ENCODE measurements around the gene NTSR1.

The NTSR1 gene

GRCh38 chr20:62709537-62709905 lies 885 bp downstream of the NTSR1 start:
- no peak overlapping the region for H3K27ac Mint-ChIP-seq (ENCODE audit: low read depth)
- H3K36me3 Mint-ChIP-seq (ENCODE audit: insufficient read depth) = peaks cover 2% of the 10 kb centered on the region
- no peaks in the 10 kb centered on the region for H3K4me1 Mint-ChIP-seq
- peaks cover 31% of the 10 kb centered on the region for H3K27me3 Mint-ChIP-seq
- no peaks in the 10 kb centered on the region for H3K9me3 Mint-ChIP-seq
- DNase-seq (ENCODE audit: low spot score in 2 of 2) = no peak
- no peak overlapping the region for H3K4me3 Mint-ChIP-seq
- no peak for ATAC-seq (replicated peaks; ENCODE audit: extremely low read depth, poor library complexity, severe bottlenecking)

DNA sequence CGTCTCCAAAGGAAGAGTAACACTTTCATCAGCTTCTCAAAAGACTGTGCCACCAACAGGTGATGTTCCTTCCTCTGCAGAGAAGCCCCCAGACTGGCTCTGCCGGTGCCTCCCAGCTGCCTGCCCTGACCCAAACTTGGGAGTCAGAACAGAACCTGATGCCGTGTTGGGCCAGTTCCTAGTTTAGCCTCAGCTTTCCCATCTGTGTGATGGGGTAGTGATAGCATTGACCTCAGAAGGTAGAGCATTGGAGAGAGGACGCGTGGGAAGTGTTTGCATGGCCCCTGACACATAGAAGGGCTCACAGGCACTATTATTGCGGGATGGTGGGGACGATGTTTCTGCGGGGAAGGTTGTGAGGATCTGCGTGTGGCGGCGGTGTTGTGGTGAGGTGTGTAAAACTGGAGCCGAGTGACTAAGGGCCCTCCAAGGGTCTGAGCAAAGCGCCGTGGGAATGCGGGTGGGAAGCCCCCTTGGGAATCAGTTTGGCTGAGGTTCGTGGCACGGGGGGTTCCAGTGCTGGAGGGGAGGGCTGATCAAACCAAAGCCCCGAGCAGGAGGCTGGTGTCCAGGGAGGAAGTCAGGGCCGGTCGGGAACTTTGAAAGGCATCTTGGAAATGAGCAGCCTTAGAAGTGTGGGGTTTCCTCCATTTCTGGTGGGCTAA lies 1.7 kb downstream of the NTSR1 start:
- no peak overlapping the region for H3K27ac Mint-ChIP-seq (ENCODE audit: low read depth)
- no peak for DNase-seq (ENCODE audit: low spot score in 2 of 2)
- peaks cover 31% of the 10 kb centered on the region for H3K27me3 Mint-ChIP-seq
- no peak for ATAC-seq (replicated peaks; ENCODE audit: extremely low read depth, poor library complexity, severe bottlenecking)
- no peaks in the 10 kb centered on the region for H3K9me3 Mint-ChIP-seq
- peaks cover 2% of the 10 kb centered on the region for H3K36me3 Mint-ChIP-seq (ENCODE audit: insufficient read depth)
- H3K4me3 Mint-ChIP-seq = no peak overlapping the region
- H3K4me1 Mint-ChIP-seq = no peaks in the 10 kb centered on the region

- H3K27ac Mint-ChIP-seq (ENCODE audit: low read depth) = no peak overlapping the region
- DNase-seq (ENCODE audit: low spot score in 2 of 2) (no peak), ATAC-seq (replicated peaks; ENCODE audit: extremely low read depth, poor library complexity, severe bottlenecking) (no peak)
- peaks cover 31% of the 10 kb centered on the region for H3K27me3 Mint-ChIP-seq
- H3K4me1 Mint-ChIP-seq = peaks cover 4% of the 10 kb centered on the region
- no peak overlapping the region for H3K4me3 Mint-ChIP-seq
- no peaks in the 10 kb centered on the region for H3K9me3 Mint-ChIP-seq
- peaks cover 2% of the 10 kb centered on the region for H3K36me3 Mint-ChIP-seq (ENCODE audit: insufficient read depth)
These were observed 2.5 kb downstream of the NTSR1 start for GRCh38 chr20:62710886-62711702.

- Mint-ChIP-seq H3K9me3 (no peaks in the 10 kb centered on the region), H3K4me1 (peaks cover 10% of the 10 kb centered on the region), H3K4me3 (no peak overlapping the region), H3K27me3 (peaks cover 31% of the 10 kb centered on the region), H3K36me3 (ENCODE audit: insufficient read depth) (peaks cover 2% of the 10 kb centered on the region), H3K27ac (ENCODE audit: low read depth) (no peak overlapping the region)
- no peak for ATAC-seq (replicated peaks; ENCODE audit: extremely low read depth, poor library complexity, severe bottlenecking)
- no peak for DNase-seq (ENCODE audit: low spot score in 2 of 2)
These were observed 3.1 kb downstream of the NTSR1 start for GRCh38 chr20:62711703-62712101.

DNA sequence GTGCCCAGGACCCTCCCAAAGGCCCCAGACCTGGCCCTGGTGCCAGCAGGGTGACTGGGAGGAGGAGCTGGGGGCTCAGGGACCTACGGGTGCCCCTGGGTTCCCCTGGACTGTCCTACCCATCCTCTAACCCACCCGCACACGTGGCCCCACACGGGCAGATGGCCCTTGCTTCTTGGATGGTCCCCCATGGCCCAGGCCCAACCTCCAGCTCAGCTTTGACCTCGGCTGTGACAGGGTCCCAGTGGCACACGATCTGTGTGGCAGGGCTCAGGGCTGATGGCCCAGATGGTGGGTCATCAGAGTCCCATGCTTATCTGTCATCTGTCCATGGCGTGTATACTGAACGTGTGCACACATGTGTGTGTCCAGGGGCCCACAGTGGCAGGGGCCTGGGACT lies 4.0 kb downstream of the NTSR1 start:
- DNase-seq (ENCODE audit: low spot score in 2 of 2) = no peak
- ATAC-seq (replicated peaks; ENCODE audit: extremely low read depth, poor library complexity, severe bottlenecking) = no peak
- no peak overlapping the region for H3K27ac Mint-ChIP-seq (ENCODE audit: low read depth)
- peaks cover 2% of the 10 kb centered on the region for H3K36me3 Mint-ChIP-seq (ENCODE audit: insufficient read depth)
- H3K27me3 Mint-ChIP-seq = peaks cover 23% of the 10 kb centered on the region
- H3K4me3 Mint-ChIP-seq = no peak overlapping the region
- H3K4me1 Mint-ChIP-seq = peaks cover 10% of the 10 kb centered on the region
- no peaks in the 10 kb centered on the region for H3K9me3 Mint-ChIP-seq

GRCh38 chr20:62714006-62714405 lies 5.4 kb downstream of the NTSR1 start:
- H3K9me3 Mint-ChIP-seq = no peaks in the 10 kb centered on the region
- H3K27ac Mint-ChIP-seq (ENCODE audit: low read depth) = no peak overlapping the region
- peaks cover 2% of the 10 kb centered on the region for H3K36me3 Mint-ChIP-seq (ENCODE audit: insufficient read depth)
- DNase-seq (ENCODE audit: low spot score in 2 of 2) (no peak), ATAC-seq (replicated peaks; ENCODE audit: extremely low read depth, poor library complexity, severe bottlenecking) (no peak)
- H3K4me3 Mint-ChIP-seq = no peak overlapping the region
- peaks cover 15% of the 10 kb centered on the region for H3K27me3 Mint-ChIP-seq
- peaks cover 10% of the 10 kb centered on the region for H3K4me1 Mint-ChIP-seq

- H3K4me3 Mint-ChIP-seq = no peak overlapping the region
- no peaks in the 10 kb centered on the region for H3K36me3 Mint-ChIP-seq (ENCODE audit: insufficient read depth)
- ATAC-seq (replicated peaks; ENCODE audit: extremely low read depth, poor library complexity, severe bottlenecking) (no peak), DNase-seq (ENCODE audit: low spot score in 2 of 2) (no peak)
- H3K9me3 Mint-ChIP-seq = no peaks in the 10 kb centered on the region
- H3K27me3 Mint-ChIP-seq = peaks cover 10% of the 10 kb centered on the region
- H3K4me1 Mint-ChIP-seq = peaks cover 10% of the 10 kb centered on the region
- no peak overlapping the region for H3K27ac Mint-ChIP-seq (ENCODE audit: low read depth)
These were observed 6.2 kb downstream of the NTSR1 start for GRCh38 chr20:62714799-62715198.

DNA sequence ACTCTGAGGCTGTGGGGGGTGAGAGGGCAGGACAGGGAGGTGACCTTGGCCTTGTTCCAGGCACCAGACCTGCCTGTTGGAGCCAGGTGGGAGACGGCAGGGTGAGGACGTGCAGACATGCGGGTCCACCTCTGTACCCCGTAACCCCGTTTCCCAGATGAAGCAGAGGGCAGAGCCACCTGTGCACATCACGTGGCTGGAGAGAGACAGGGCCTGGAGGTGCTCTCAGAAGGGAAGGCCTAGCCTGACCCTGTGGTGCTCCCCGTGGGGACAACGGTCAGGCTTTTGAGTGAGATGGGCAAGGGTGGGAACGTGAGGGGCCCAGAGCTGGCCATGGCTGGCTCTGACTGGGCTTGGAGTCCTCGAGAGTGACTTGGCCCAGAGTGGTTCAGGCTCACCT lies 6.6 kb downstream of the NTSR1 start:
- no peak for ATAC-seq (replicated peaks; ENCODE audit: extremely low read depth, poor library complexity, severe bottlenecking)
- H3K9me3 Mint-ChIP-seq = no peaks in the 10 kb centered on the region
- no peak overlapping the region for H3K27ac Mint-ChIP-seq (ENCODE audit: low read depth)
- DNase-seq (ENCODE audit: low spot score in 2 of 2) = no peak
- no peak overlapping the region for H3K4me3 Mint-ChIP-seq
- peaks cover 6% of the 10 kb centered on the region for H3K27me3 Mint-ChIP-seq
- peaks cover 10% of the 10 kb centered on the region for H3K4me1 Mint-ChIP-seq
- H3K36me3 Mint-ChIP-seq (ENCODE audit: insufficient read depth) = no peaks in the 10 kb centered on the region

DNA sequence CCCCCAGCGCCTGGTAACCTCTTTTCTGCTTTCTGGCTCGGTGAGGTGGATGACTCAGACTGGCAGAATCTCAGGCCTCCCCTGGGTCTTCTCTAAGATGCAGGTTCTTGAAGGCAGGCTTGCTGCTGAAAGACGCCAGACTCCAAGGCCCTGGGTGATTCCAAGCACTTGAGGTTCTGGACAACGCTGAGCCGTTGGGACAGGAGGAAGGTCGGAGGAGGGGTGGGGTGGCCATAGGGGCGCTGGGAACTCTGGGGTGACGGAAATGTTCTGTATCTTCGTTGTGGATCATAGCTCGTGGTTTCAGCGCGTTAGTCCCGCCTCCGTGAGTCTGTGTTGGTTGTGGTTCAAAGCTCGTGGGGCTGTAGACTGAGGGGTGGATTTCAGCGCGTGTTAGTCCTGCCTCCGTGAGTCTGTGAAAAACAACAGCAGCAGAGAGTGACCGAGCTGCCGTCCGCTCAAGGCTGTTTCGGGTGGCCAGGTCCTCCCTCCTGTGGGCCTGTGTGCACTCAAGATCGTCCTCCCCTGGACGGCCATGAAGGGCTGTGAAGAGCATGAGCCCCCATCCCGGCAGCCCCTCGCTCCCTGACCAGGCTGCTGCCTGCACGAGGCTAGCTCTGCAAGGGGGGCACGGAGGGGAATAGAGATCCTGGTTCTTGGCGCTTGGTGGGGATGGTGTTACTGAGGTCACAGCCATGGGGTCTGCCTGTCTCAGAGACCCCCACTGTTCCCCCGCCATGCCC lies 7.7 kb downstream of the NTSR1 start:
- H3K4me1 Mint-ChIP-seq = peaks cover 10% of the 10 kb centered on the region
- ATAC-seq (replicated peaks; ENCODE audit: extremely low read depth, poor library complexity, severe bottlenecking) = peak; percentile 97
- DNase-seq (ENCODE audit: low spot score in 2 of 2) = no peak
- H3K9me3 Mint-ChIP-seq = peaks cover 7% of the 10 kb centered on the region
- H3K4me3 Mint-ChIP-seq = peak overlapping the region; percentile 60
- H3K36me3 Mint-ChIP-seq (ENCODE audit: insufficient read depth) = no peaks in the 10 kb centered on the region
- peak overlapping the region; percentile 74 for H3K27ac Mint-ChIP-seq (ENCODE audit: low read depth)
- H3K27me3 Mint-ChIP-seq = no peaks in the 10 kb centered on the region

- Mint-ChIP-seq H3K4me1 (peaks cover 10% of the 10 kb centered on the region), H3K36me3 (ENCODE audit: insufficient read depth) (no peaks in the 10 kb centered on the region), H3K27ac (ENCODE audit: low read depth) (no peak overlapping the region), H3K9me3 (peaks cover 7% of the 10 kb centered on the region), H3K27me3 (no peaks in the 10 kb centered on the region), H3K4me3 (no peak overlapping the region)
- DNase-seq (ENCODE audit: low spot score in 2 of 2) = no peak
- ATAC-seq (replicated peaks; ENCODE audit: extremely low read depth, poor library complexity, severe bottlenecking) = no peak
These were observed 8.3 kb downstream of the NTSR1 start for GRCh38 chr20:62716941-62717310.

DNA sequence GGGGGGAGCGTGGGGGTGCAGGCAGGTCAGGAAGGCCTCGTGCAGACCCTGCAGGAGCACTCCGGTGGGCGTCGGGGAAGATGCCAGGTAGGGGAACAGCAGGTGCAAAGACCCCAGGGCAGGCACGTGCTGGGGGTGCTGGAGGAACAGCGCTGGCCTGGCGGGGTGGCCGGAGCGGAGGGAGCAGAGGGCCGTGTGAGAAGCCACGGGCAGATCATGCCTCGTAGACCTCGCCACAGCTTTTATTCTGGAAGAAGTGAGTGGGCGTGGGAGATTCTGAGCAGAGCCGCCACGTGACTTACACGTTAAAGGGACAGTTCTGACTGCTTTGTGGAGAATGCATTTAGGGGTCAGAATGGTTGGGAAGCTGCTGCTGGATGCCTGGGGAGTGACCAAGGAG lies 9.3 kb downstream of the NTSR1 start:
- Mint-ChIP-seq H3K27ac (ENCODE audit: low read depth) (no peak overlapping the region), H3K27me3 (no peaks in the 10 kb centered on the region), H3K4me1 (peaks cover 10% of the 10 kb centered on the region), H3K9me3 (peaks cover 7% of the 10 kb centered on the region), H3K36me3 (ENCODE audit: insufficient read depth) (no peaks in the 10 kb centered on the region), H3K4me3 (no peak overlapping the region)
- ATAC-seq (replicated peaks; ENCODE audit: extremely low read depth, poor library complexity, severe bottlenecking) (no peak), DNase-seq (ENCODE audit: low spot score in 2 of 2) (no peak)

GRCh38 chr20:62718546-62718945 lies 9.9 kb downstream of the NTSR1 start:
- no peak for DNase-seq (ENCODE audit: low spot score in 2 of 2)
- Mint-ChIP-seq H3K9me3 (peaks cover 7% of the 10 kb centered on the region), H3K36me3 (ENCODE audit: insufficient read depth) (no peaks in the 10 kb centered on the region), H3K27me3 (no peaks in the 10 kb centered on the region), H3K4me3 (no peak overlapping the region), H3K27ac (ENCODE audit: low read depth) (no peak overlapping the region), H3K4me1 (peaks cover 10% of the 10 kb centered on the region)
- ATAC-seq (replicated peaks; ENCODE audit: extremely low read depth, poor library complexity, severe bottlenecking) = no peak

Measured in central memory CD8-positive, alpha-beta T cell (primary cell).